Gastroesophageal sphincter (tissue), 4 donors: Measurements from ENCODE around the gene CDKAL1. TPM values are rescaled to one million over a fixed set of nuclear protein-coding genes. Genes with fewer than 3 reads are reported as not detected.

Source experiments
- ATAC-seq: fragments of 150-250 bp; one replicate; pipeline ENCODE4 v1.9.1; 2016; ENCODE audit warnings: mild to moderate bottlenecking, moderate library complexity
- H3K27ac ChIP-seq, 4 donors: fragments of 200-600 bp; sonication (generic) in 3 of 4; 1 replicate in 3 of 4; 2 replicates in 1 of 4; pipeline ENCODE4 v1.5.1; 2016 to 2019
- H3K27me3 ChIP-seq: fragments of 200-600 bp; sonication (generic); one replicate; pipeline ENCODE4 v1.5.1; 2019
- H3K36me3 ChIP-seq, 2 donors: fragments of 200-600 bp; sonication (generic); one replicate each; pipeline ENCODE4 v1.5.1; 2019; ENCODE audit warnings: control low read depth in 1 of 2
- H3K4me1 ChIP-seq, 3 donors: fragments of 200-600 bp; sonication (generic); 1 replicate in 2 of 3; 2 replicates in 1 of 3; pipeline ENCODE4 v1.5.1; 2016 to 2019; ENCODE audit warnings: control low read depth in 2 of 3
- H3K4me3 ChIP-seq, 2 donors: fragments of 200-600 bp; sonication (generic); one replicate each; pipeline ENCODE4 v1.5.1; 2019; ENCODE audit warnings: mild to moderate bottlenecking in 1 of 2, moderate library complexity in 1 of 2
- H3K9me3 ChIP-seq, 3 donors: fragments of 200-600 bp; sonication (generic); one replicate each; pipeline ENCODE4 v1.5.1; 2017 to 2019; ENCODE audit warnings: control low read depth in 2 of 3
- CTCF ChIP-seq, 4 experiments: fragments of 200-600 bp in 2 of 4; fragments of 450-650 bp in 2 of 4; sonication (generic) in 1 of 4; IDR thresholded peaks; one replicate each; pipeline ENCODE4 v1.5.1; 2017 to 2019; ENCODE audit warnings: antibody characterized with exemption in 4 of 4, mild to moderate bottlenecking in 2 of 4, moderate library complexity in 2 of 4
- EP300 ChIP-seq: sonication (generic); formaldehyde crosslinking; IDR thresholded peaks from one replicate; pipeline ENCODE4 v1.6.1; 2017; ENCODE audit warnings: antibody characterized with exemption, mild to moderate bottlenecking
- POLR2A ChIP-seq, 2 donors: fragments of 450-650 bp; IDR thresholded peaks; one replicate each; pipeline ENCODE4 v1.6.1; 2017; ENCODE audit warnings: antibody characterized with exemption in 2 of 2, mild to moderate bottlenecking in 2 of 2, moderate library complexity in 1 of 2
- POLR2AphosphoS5 ChIP-seq: sonication (generic); formaldehyde crosslinking; IDR thresholded peaks from one replicate; pipeline ENCODE4 v1.6.1; 2017; ENCODE audit warnings: antibody characterized with exemption
- WGBS, 2 donors: methylation state at CpG; one replicate each; pipeline ENCODE4 v1.1.5; 2018; ENCODE audit warnings: low coverage in 1 of 2; 5-methylcytosine and 5-hydroxymethylcytosine counted together
- total RNA-seq, 4 donors: library from RNA; depleted of rRNA; stranded (reverse); fragments of >200 nt; gene quantifications; one replicate each; pipeline ENCODE4 v1.1.0, GENCODE V29; 2016

Gene CDKAL1
- 10 to 100 TPM; 10.9 to 17.9 (median 15.0) TPM for total RNA-seq

GRCh38 chr6:20534295-20535262 is at the start of gene CDKAL1:
CDKAL1 (plus strand) TSS chr6:20534457; CDS start chr6:20546351, 11,894 bp downstream.
- Histone ChIP-seq H3K27ac (peak within 1 kb of the TSS; percentile 90 to 91 (median 90)), H3K36me3 (peaks cover 0 to 12% of the 10 kb centered on the region in 2 donors), H3K4me1 (peaks cover 0 to 41% (median 11%) of the 10 kb centered on the region in 3 donors), H3K4me3 (peak within 1 kb of the TSS; percentile 73 to 100), H3K9me3 (no peaks in the 10 kb centered on the region), H3K27me3 (no peaks in the 10 kb centered on the region)
- 0% methylated on average over 20 to 31 of the region's 31 CpGs for WGBS, 2 donors
- peak; percentile 92 for ATAC-seq
- TF ChIP-seq CTCF (IDR thresholded peaks at IDR 0.05) (no peak), POLR2AphosphoS5 (peak; percentile 94), POLR2A (IDR thresholded peaks at IDR 0.05) (no peak), EP300 (no peak)

- peaks cover 0 to 47% of the 10 kb centered on the region in 2 donors for H3K36me3 ChIP-seq
- no peaks in the 10 kb centered on the region for H3K4me1 ChIP-seq
- no peaks in the 10 kb centered on the region for H3K9me3 ChIP-seq
- 94 to 97% methylated on average over 4 of the region's 4 CpGs for WGBS, 2 donors
- H3K27me3 ChIP-seq, result no peaks in the 10 kb centered on the region
- no peak for ATAC-seq
- no peak overlapping the region for H3K4me3 ChIP-seq
- H3K27ac ChIP-seq, result no peak overlapping the region
- TF ChIP-seq EP300 (no peak), CTCF (IDR thresholded peaks at IDR 0.05) (no peak), POLR2A (IDR thresholded peaks at IDR 0.05) (no peak), POLR2AphosphoS5 (no peak)
These were observed 47.6 kb upstream of the CDKAL1 start for GRCh38 chr6:20486641-20487040.

- no peaks in the 10 kb centered on the region for H3K9me3 ChIP-seq
- TF ChIP-seq CTCF (IDR thresholded peaks at IDR 0.05) (no peak), POLR2A (IDR thresholded peaks at IDR 0.05) (no peak), EP300 (no peak), POLR2AphosphoS5 (no peak)
- H3K27me3 ChIP-seq, result no peaks in the 10 kb centered on the region
- no peaks in the 10 kb centered on the region for H3K4me1 ChIP-seq
- no peak overlapping the region for H3K27ac ChIP-seq
- no peak for ATAC-seq
- no peak overlapping the region for H3K4me3 ChIP-seq
- 93 to 94% methylated on average over 4 to 6 of the region's 6 CpGs for WGBS, 2 donors
- H3K36me3 ChIP-seq, result peaks cover 0 to 47% of the 10 kb centered on the region in 2 donors
These were observed 46.4 kb upstream of the CDKAL1 start for GRCh38 chr6:20487669-20488375.

- no peak for ATAC-seq
- Histone ChIP-seq H3K9me3 (no peaks in the 10 kb centered on the region), H3K4me3 (no peak overlapping the region), H3K36me3 (peaks cover 0 to 47% of the 10 kb centered on the region in 2 donors), H3K4me1 (no peaks in the 10 kb centered on the region), H3K27ac (no peak overlapping the region), H3K27me3 (no peaks in the 10 kb centered on the region)
- TF ChIP-seq CTCF (IDR thresholded peaks at IDR 0.05) (no peak), EP300 (no peak), POLR2A (IDR thresholded peaks at IDR 0.05) (no peak), POLR2AphosphoS5 (no peak)
- WGBS, 2 donors, result 79 to 88% methylated on average over 4 to 6 of the region's 6 CpGs
These were observed 43.7 kb upstream of the CDKAL1 start for GRCh38 chr6:20490591-20490990.
